BLaER1 (cell line): ENCODE data around the gene SUN2.

ENCODE experiments used
- H3K27ac ChIP-seq: shearing (Covaris generic); formaldehyde crosslinking; 2 replicates; pipeline ENCODE4 v1.8.1; 2022
- H3K27me3 ChIP-seq: shearing (Covaris generic); formaldehyde crosslinking; 2 replicates; pipeline ENCODE4 v1.8.1; 2022
- H3K36me3 ChIP-seq: shearing (Covaris generic); formaldehyde crosslinking; 2 replicates; pipeline ENCODE4 v1.8.1; 2022
- H3K4me1 ChIP-seq: shearing (Covaris generic); formaldehyde crosslinking; 2 replicates; pipeline ENCODE4 v1.8.1; 2022
- H3K4me2 ChIP-seq: shearing (Covaris generic); formaldehyde crosslinking; 2 replicates; pipeline ENCODE4 v1.8.1; 2022
- H3K4me3 ChIP-seq: shearing (Covaris generic); formaldehyde crosslinking; 2 replicates; pipeline ENCODE4 v1.8.1; 2022
- H3K9ac ChIP-seq: shearing (Covaris generic); formaldehyde crosslinking; 2 replicates; pipeline ENCODE4 v1.8.1; 2022
- H3K9me3 ChIP-seq: shearing (Covaris generic); formaldehyde crosslinking; 2 replicates; pipeline ENCODE4 v1.8.1; 2022
- H4K20me1 ChIP-seq: shearing (Covaris generic); formaldehyde crosslinking; 2 replicates; pipeline ENCODE4 v1.8.1; 2022
- Cebpa-rat ChIP-seq: shearing (Covaris generic); IDR thresholded peaks from 2 replicates; pipeline ENCODE4 v1.8.1; 2022

SUN2 gene

GRCh38 chr22:38737302-38738060 is 18.3 kb downstream of the SUN2 start:
- Histone ChIP-seq H3K27ac (peak overlapping the region; percentile 47), H3K9me3 (no peaks in the 10 kb centered on the region), H3K27me3 (no peaks in the 10 kb centered on the region), H3K4me1 (peaks cover 99% of the 10 kb centered on the region), H3K4me3 (no peak overlapping the region), H3K36me3 (peaks cover 100% of the 10 kb centered on the region), H3K4me2 (peak overlapping the region; percentile 73), H3K9ac (peak overlapping the region; percentile 53), H4K20me1 (peaks cover 100% of the 10 kb centered on the region)
- no peak for TF ChIP-seq Cebpa-rat

- Histone ChIP-seq H4K20me1 (peaks cover 100% of the 10 kb centered on the region), H3K27ac (peak overlapping the region; percentile 47), H3K9me3 (no peaks in the 10 kb centered on the region), H3K9ac (peak overlapping the region; percentile 53), H3K36me3 (peaks cover 100% of the 10 kb centered on the region), H3K4me1 (peaks cover 94% of the 10 kb centered on the region), H3K27me3 (no peaks in the 10 kb centered on the region), H3K4me3 (no peak overlapping the region), H3K4me2 (peak overlapping the region; percentile 73)
- TF ChIP-seq Cebpa-rat, result no peak
Measured at GRCh38 chr22:38736257-38736570, 19.6 kb downstream of the SUN2 start.

- H3K4me2 ChIP-seq, result peak overlapping the region; percentile 73
- H3K27me3 ChIP-seq, result no peaks in the 10 kb centered on the region
- H4K20me1 ChIP-seq, result peaks cover 100% of the 10 kb centered on the region
- no peak overlapping the region for H3K4me3 ChIP-seq
- peak overlapping the region; percentile 47 for H3K27ac ChIP-seq
- peaks cover 89% of the 10 kb centered on the region for H3K4me1 ChIP-seq
- no peak for TF ChIP-seq Cebpa-rat
- peak overlapping the region; percentile 53 for H3K9ac ChIP-seq
- no peaks in the 10 kb centered on the region for H3K9me3 ChIP-seq
- H3K36me3 ChIP-seq, result peaks cover 100% of the 10 kb centered on the region
Measured at GRCh38 chr22:38735465-38736256, 20.1 kb downstream of the SUN2 start.

- no peak for TF ChIP-seq Cebpa-rat
- Histone ChIP-seq H4K20me1 (peaks cover 100% of the 10 kb centered on the region), H3K9ac (peak overlapping the region; percentile 7; the same call in 1 of the 2 replicates), H3K27me3 (no peaks in the 10 kb centered on the region), H3K9me3 (no peaks in the 10 kb centered on the region), H3K36me3 (peaks cover 100% of the 10 kb centered on the region), H3K4me2 (peak overlapping the region; percentile 73), H3K4me1 (peaks cover 89% of the 10 kb centered on the region), H3K4me3 (no peak overlapping the region), H3K27ac (peak overlapping the region; percentile 47)
Measured at GRCh38 chr22:38735126-38735464, 20.7 kb downstream of the SUN2 start.

- Histone ChIP-seq H3K36me3 (peaks cover 100% of the 10 kb centered on the region), H4K20me1 (peaks cover 100% of the 10 kb centered on the region), H3K4me3 (no peak overlapping the region), H3K4me1 (peaks cover 89% of the 10 kb centered on the region), H3K9me3 (no peaks in the 10 kb centered on the region), H3K9ac (peak overlapping the region; percentile 7; the same call in 1 of the 2 replicates), H3K27me3 (no peaks in the 10 kb centered on the region), H3K4me2 (peak overlapping the region; percentile 73), H3K27ac (peak overlapping the region; percentile 47)
- no peak for TF ChIP-seq Cebpa-rat
Measured at GRCh38 chr22:38734421-38735100, 21.2 kb downstream of the SUN2 start.

GRCh38 chr22:38733724-38734381 is 21.9 kb downstream of the SUN2 start:
- peaks cover 100% of the 10 kb centered on the region for H3K36me3 ChIP-seq
- peak overlapping the region; percentile 7; the same call in 1 of the 2 replicates for H3K9ac ChIP-seq
- peak overlapping the region; percentile 47; the same call in 1 of the 2 replicates for H3K27ac ChIP-seq
- H4K20me1 ChIP-seq, result peaks cover 100% of the 10 kb centered on the region
- no peaks in the 10 kb centered on the region for H3K9me3 ChIP-seq
- peak overlapping the region; percentile 73 for H3K4me2 ChIP-seq
- TF ChIP-seq Cebpa-rat, result no peak
- no peaks in the 10 kb centered on the region for H3K27me3 ChIP-seq
- peaks cover 89% of the 10 kb centered on the region for H3K4me1 ChIP-seq
- H3K4me3 ChIP-seq, result no peak overlapping the region

- Histone ChIP-seq H3K36me3 (peaks cover 100% of the 10 kb centered on the region), H3K4me3 (no peak overlapping the region), H3K9ac (peak overlapping the region; percentile 7; the same call in 1 of the 2 replicates), H4K20me1 (peaks cover 100% of the 10 kb centered on the region), H3K27me3 (no peaks in the 10 kb centered on the region), H3K27ac (peak overlapping the region; percentile 47; the same call in 1 of the 2 replicates), H3K4me2 (peak overlapping the region; percentile 73; the same call in 1 of the 2 replicates), H3K4me1 (peaks cover 89% of the 10 kb centered on the region), H3K9me3 (no peaks in the 10 kb centered on the region)
- no peak for TF ChIP-seq Cebpa-rat
Measured at GRCh38 chr22:38733329-38733723, 22.5 kb downstream of the SUN2 start.

GRCh38 chr22:38732251-38732815 is 23.5 kb downstream of the SUN2 start:
- Histone ChIP-seq H3K9ac (no peak overlapping the region), H3K4me3 (no peak overlapping the region), H3K9me3 (no peaks in the 10 kb centered on the region), H3K4me1 (peaks cover 89% of the 10 kb centered on the region), H3K27ac (peak overlapping the region; percentile 35; the same call in 1 of the 2 replicates), H3K27me3 (no peaks in the 10 kb centered on the region), H4K20me1 (peaks cover 100% of the 10 kb centered on the region), H3K4me2 (no peak overlapping the region), H3K36me3 (peaks cover 98% of the 10 kb centered on the region)
- TF ChIP-seq Cebpa-rat, result no peak

- peaks cover 98% of the 10 kb centered on the region for H3K36me3 ChIP-seq
- no peaks in the 10 kb centered on the region for H3K27me3 ChIP-seq
- H3K4me2 ChIP-seq, result no peak overlapping the region
- peaks cover 89% of the 10 kb centered on the region for H3K4me1 ChIP-seq
- H3K9me3 ChIP-seq, result no peaks in the 10 kb centered on the region
- H3K27ac ChIP-seq, result 0 out of 2 replicates have a peak overlapping the region, but pooled peaks have one; percentile 35
- H3K4me3 ChIP-seq, result no peak overlapping the region
- H3K9ac ChIP-seq, result no peak overlapping the region
- H4K20me1 ChIP-seq, result peaks cover 94% of the 10 kb centered on the region
- no peak for TF ChIP-seq Cebpa-rat
Measured at GRCh38 chr22:38731703-38732161, 24.1 kb downstream of the SUN2 start.
